PC-9 (cell line): Measurements from ENCODE around the gene SIX1. TPM values are rescaled to one million over a fixed set of nuclear protein-coding genes. Genes with fewer than 3 reads are reported as not detected.

Experiments
- BruUV-seq: library from RNA; stranded (reverse); fragments of 400-500 nt; replicated peaks from 2 replicates; lab custom pipeline; 2021; lab: Mats Ljungman, UMichigan
- CTCF ChIA-PET: fragments of 300-600 bp; sonication (Branson Sonifier 250); formaldehyde crosslinking; loops from one replicate; lab custom pipeline; 2022; ENCODE audit warnings: antibody characterized with exemption; lab: Charles Lee
- POLR2A ChIA-PET: fragments of 300-600 bp; sonication (Branson Sonifier 250); formaldehyde crosslinking; loops from one replicate; lab custom pipeline; 2022; ENCODE audit warnings: antibody characterized with exemption; ENCODE audit not compliant: unreplicated experiment; lab: Charles Lee
- DNase-seq, 2 experiments: peaks; one replicate each; pipeline versions ENCODE4 v3.0.0 to v3.0.0-alpha.2; 2015 to 2022; ENCODE audit warnings: mixed read lengths in 1 of 2
- H2AFZ ChIP-seq: fragments of 200-600 bp; sonication (generic); 2 replicates; pipeline ENCODE4 v1.8.1; 2017; ENCODE audit warnings: antibody characterized with exemption
- H3F3A ChIP-seq: fragments of 200-600 bp; sonication (generic); 2 replicates; pipeline ENCODE4 v1.8.1; 2017; ENCODE audit warnings: antibody characterized with exemption, mild to moderate bottlenecking, low read depth; ENCODE audit not compliant: insufficient read depth
- H3K27ac ChIP-seq: fragments of 200-600 bp; sonication (generic); 2 replicates; pipeline ENCODE4 v1.6.1; 2016; ENCODE audit warnings: mixed run types
- H3K27me3 ChIP-seq: fragments of 200-600 bp; sonication (generic); 2 replicates; pipeline ENCODE4 v1.6.1; 2016; ENCODE audit warnings: low read depth, mixed run types; ENCODE audit not compliant: insufficient read depth
- H3K36me3 ChIP-seq: fragments of 200-600 bp; sonication (generic); 2 replicates; pipeline ENCODE4 v1.6.1; 2016; ENCODE audit warnings: low read depth, mixed run types
- H3K4me1 ChIP-seq: fragments of 200-600 bp; sonication (generic); replicated peaks from 2 replicates; pipeline ENCODE4 v1.6.1; 2016; ENCODE audit warnings: mixed run types; ENCODE audit not compliant: insufficient read depth
- H3K4me2 ChIP-seq: fragments of 200-600 bp; sonication (generic); 2 replicates; pipeline ENCODE4 v1.6.1; 2017; ENCODE audit warnings: mixed run types
- H3K4me3 ChIP-seq: fragments of 200-600 bp; sonication (generic); 2 replicates; pipeline ENCODE4 v1.6.1; 2016; ENCODE audit warnings: mixed run types
- H3K79me2 ChIP-seq: fragments of 200-600 bp; sonication (generic); 2 replicates; pipeline ENCODE4 v1.6.1; 2017; ENCODE audit warnings: low read depth, mixed run types
- H3K9me2 ChIP-seq: fragments of 200-600 bp; sonication (generic); 2 replicates; pipeline ENCODE4 v1.8.1; 2017; ENCODE audit warnings: mild to moderate bottlenecking; ENCODE audit not compliant: insufficient read depth
- H3K9me3 ChIP-seq: fragments of 200-600 bp; sonication (generic); 2 replicates; pipeline ENCODE4 v1.8.1; 2016; ENCODE audit warnings: low read depth; ENCODE audit not compliant: insufficient read depth
- H4K20me1 ChIP-seq: fragments of 200-600 bp; sonication (generic); 2 replicates; pipeline ENCODE4 v1.8.1; 2017; ENCODE audit not compliant: insufficient read depth
- CTCF ChIP-seq: fragments of 200-600 bp; sonication (generic); conservative IDR thresholded peaks from 2 replicates; pipeline ENCODE4 v1.6.1; 2017; ENCODE audit warnings: mixed run types, antibody characterized with exemption, mild to moderate bottlenecking, moderate library complexity
- EZH2 ChIP-seq: fragments of 200-600 bp; sonication (generic); IDR thresholded peaks from 2 replicates; pipeline ENCODE4 v1.8.0; 2017; ENCODE audit warnings: antibody characterized with exemption, low read depth
- intact Hi-C: fragments of 100-400 bp; cut with micrococcal nuclease; formaldehyde crosslinking; loops from one replicate; pipeline ENCODE4 v1.10.0; 2022; ENCODE audit not compliant: unreplicated experiment
- total RNA-seq: library from RNA; stranded (reverse); gene quantifications from 2 replicates; pipeline ENCODE4 v1.2.3, GENCODE V29; 2021

SIX1 gene
- total RNA-seq, 1 experiment from 2014 or later = 8.1 TPM

GRCh38 chr14:60681271-60681670 is 32.0 kb upstream of the SIX1 start:
- TF ChIP-seq CTCF (no peak), EZH2 (no peak)
- H3K4me3 ChIP-seq = no peak overlapping the region
- no peaks in the 10 kb centered on the region for H3K79me2 ChIP-seq
- BruUV-seq = no TSS peak
- no peak overlapping the region for H2AFZ ChIP-seq
- H3K36me3 ChIP-seq = no peaks in the 10 kb centered on the region
- intact Hi-C loops = no loop called here
- H3K4me2 ChIP-seq = no peak overlapping the region
- no peaks in the 10 kb centered on the region for H3K9me3 ChIP-seq
- no peak overlapping the region for H3K27ac ChIP-seq
- no peaks in the 10 kb centered on the region for H4K20me1 ChIP-seq
- no peaks in the 10 kb centered on the region for H3F3A ChIP-seq
- DNase-seq = no peak
- POLR2A ChIA-PET = interaction anchor here (0.6 kb wide), 1 partner anchor 18 kb away, joined by 3 read pairs; no protein-coding TSS in a partner anchor
- no peaks in the 10 kb centered on the region for H3K4me1 ChIP-seq
- no peaks in the 10 kb centered on the region for H3K27me3 ChIP-seq
- CTCF ChIA-PET = no interaction called here
- no peaks in the 10 kb centered on the region; the same call in 1 of the 2 replicates for H3K9me2 ChIP-seq

GRCh38 chr14:60680511-60680910 is 31.2 kb upstream of the SIX1 start:
- Histone ChIP-seq H3K27me3 (no peaks in the 10 kb centered on the region), H3K4me2 (no peak overlapping the region), H3K79me2 (no peaks in the 10 kb centered on the region), H3F3A (no peaks in the 10 kb centered on the region), H2AFZ (no peak overlapping the region), H3K9me2 (no peaks in the 10 kb centered on the region; the same call in 1 of the 2 replicates), H3K9me3 (no peaks in the 10 kb centered on the region), H3K4me3 (no peak overlapping the region), H4K20me1 (no peaks in the 10 kb centered on the region), H3K36me3 (no peaks in the 10 kb centered on the region), H3K4me1 (no peaks in the 10 kb centered on the region), H3K27ac (no peak overlapping the region)
- POLR2A ChIA-PET = no interaction called here
- no peak for TF ChIP-seq EZH2
- no peak for TF ChIP-seq CTCF
- intact Hi-C loops = no loop called here
- CTCF ChIA-PET = no interaction called here
- DNase-seq = no peak
- BruUV-seq = no TSS peak

GRCh38 chr14:60679566-60680258 is 30.4 kb upstream of the SIX1 start:
- TF ChIP-seq EZH2 (no peak), CTCF (no peak)
- no peaks in the 10 kb centered on the region for H3K9me3 ChIP-seq
- no peaks in the 10 kb centered on the region for H3K79me2 ChIP-seq
- H2AFZ ChIP-seq = no peak overlapping the region
- no TSS peak for BruUV-seq
- intact Hi-C loops = no loop called here
- no peak overlapping the region for H3K4me3 ChIP-seq
- peaks cover 3% of the 10 kb centered on the region; the same call in 1 of the 2 replicates for H3K9me2 ChIP-seq
- no peak for DNase-seq
- no peaks in the 10 kb centered on the region for H3F3A ChIP-seq
- H4K20me1 ChIP-seq = no peaks in the 10 kb centered on the region
- no peaks in the 10 kb centered on the region for H3K36me3 ChIP-seq
- ChIA-PET POLR2A (interaction anchor here (0.6 kb wide), 1 partner anchor 31 kb away, joined by 6 read pairs; no protein-coding TSS in a partner anchor), CTCF (no interaction called here)
- no peak overlapping the region for H3K27ac ChIP-seq
- H3K27me3 ChIP-seq = no peaks in the 10 kb centered on the region
- no peak overlapping the region for H3K4me2 ChIP-seq
- no peaks in the 10 kb centered on the region for H3K4me1 ChIP-seq
